DMS153 (cell line): ENCODE measurements around the gene FLT3.
"Not testable (repeated sequence)": the region's sequence is repeated elsewhere in the genome, so short reads cannot be mapped to it uniquely, and the experiment has no call there.

Source experiments
- DNase-seq: peaks from one replicate; lab custom pipeline; 2025; lab: John Stamatoyannopoulos, UW

The FLT3 gene

GRCh38 chr13:28100150-28101121, at the start of gene FLT3:
TSS of gene FLT3 (minus strand) at chr13:28100576. CDS start at chr13:28100510, 66 bp downstream.
- DNase-seq: no peak

- no peak for DNase-seq
Observed at GRCh38 chr13:28147495-28147894, 47.1 kb upstream of the FLT3 start.

- DNase-seq: no peak
Observed at GRCh38 chr13:28145049-28145448, 44.7 kb upstream of the FLT3 start.

GRCh38 chr13:28141542-28141941, 41.2 kb upstream of the FLT3 start:
- DNase-seq: not testable (repeated sequence)

- DNase-seq: no peak
Observed at GRCh38 chr13:28140433-28141125, 40.2 kb upstream of the FLT3 start.

GRCh38 chr13:28138756-28139470, 38.5 kb upstream of the FLT3 start:
- peak; percentile 18 for DNase-seq

- DNase-seq: peak; percentile 74
Observed at GRCh38 chr13:28138012-28138755, 37.8 kb upstream of the FLT3 start, which contains the start of gene PAN3. TSS of gene PAN3 (plus strand) at chr13:28138545. CDS start at chr13:28138658, 113 bp downstream.

GRCh38 chr13:28137596-28137995, 37.2 kb upstream of the FLT3 start:
- DNase-seq: no peak

- DNase-seq: no peak
Observed at GRCh38 chr13:28136916-28137315, 36.5 kb upstream of the FLT3 start.

- DNase-seq: no peak
Observed at GRCh38 chr13:28131646-28132045, 31.3 kb upstream of the FLT3 start.

- no peak for DNase-seq
Observed at GRCh38 chr13:28129911-28130693, 29.7 kb upstream of the FLT3 start.

GRCh38 chr13:28128926-28129325, 28.6 kb upstream of the FLT3 start:
- DNase-seq: no peak

GRCh38 chr13:28128030-28128429, 27.7 kb upstream of the FLT3 start:
- no peak for DNase-seq

GRCh38 chr13:28121224-28121623, 20.8 kb upstream of the FLT3 start:
- no peak for DNase-seq

- DNase-seq: no peak
Observed at GRCh38 chr13:28120317-28120716, 19.9 kb upstream of the FLT3 start.

- DNase-seq: no peak
Observed at GRCh38 chr13:28117689-28118377, 17.5 kb upstream of the FLT3 start.

- no peak for DNase-seq
Observed at GRCh38 chr13:28116736-28117135, 16.4 kb upstream of the FLT3 start.

GRCh38 chr13:28110414-28110813, 10.0 kb upstream of the FLT3 start:
- DNase-seq: no peak

- DNase-seq: no peak
Observed at GRCh38 chr13:28106976-28107375, 6.6 kb upstream of the FLT3 start.

- not testable (repeated sequence) for DNase-seq
Observed at GRCh38 chr13:28101886-28102285, 1.5 kb upstream of the FLT3 start.
